A673 (cell line): Measurements from ENCODE around the gene RDH13.

ENCODE experiments used
- CTCF ChIP-seq: fragments of 300-800, 200-600 bp; sonication (generic); conservative IDR thresholded peaks from 2 replicates; pipeline ENCODE4 v1.5.1; 2017; ENCODE audit warnings: low read depth, mild to moderate bottlenecking, antibody characterized with exemption, low read length, moderate library complexity, mixed read lengths
- EZH2 ChIP-seq: fragments of 200-600 bp; sonication (generic); IDR thresholded peaks from 2 replicates; pipeline ENCODE4 v1.6.1; 2017; ENCODE audit warnings: borderline replicate concordance, low read depth, mild to moderate bottlenecking, mixed read lengths, antibody characterized with exemption, low read length; ENCODE audit not compliant: poor library complexity, severe bottlenecking

DNA sequence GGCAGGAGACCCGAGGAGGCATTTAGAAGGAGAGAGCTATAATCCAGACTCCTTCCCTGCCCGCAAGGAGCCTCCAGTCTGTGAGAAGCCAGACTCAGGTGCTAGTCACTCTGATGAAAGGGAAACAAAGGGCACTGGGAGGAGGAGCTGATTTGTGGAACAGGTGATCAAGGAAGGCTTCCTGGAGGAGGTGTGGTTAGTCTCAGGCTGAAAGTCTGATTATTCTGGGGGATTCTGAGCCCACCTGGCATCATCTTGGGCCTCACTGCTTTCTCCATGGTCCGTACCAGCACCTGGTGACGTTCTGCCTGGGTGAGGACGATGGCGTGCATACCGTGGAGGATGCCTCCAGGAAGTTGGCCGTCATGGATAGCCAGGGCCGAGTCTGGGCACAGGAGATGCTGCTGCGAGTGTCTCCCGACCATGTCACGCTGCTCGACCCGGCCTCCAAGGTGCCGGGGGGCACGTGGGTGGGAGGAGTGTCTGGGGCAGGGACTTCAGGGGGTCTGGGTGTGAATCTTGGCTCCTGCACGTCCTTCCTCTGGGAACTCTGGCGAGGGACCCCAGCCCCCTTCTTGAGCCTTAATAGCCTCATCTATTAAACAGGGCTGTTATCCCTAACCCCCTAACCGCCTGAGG lies 16.6 kb upstream of the RDH13 start:
- no peak for TF ChIP-seq CTCF
- TF ChIP-seq EZH2: no peak
